K562 (cell line): Measurements from ENCODE around the gene ATP2A3. TPM values are rescaled to one million over a fixed set of nuclear protein-coding genes. Genes with fewer than 3 reads are reported as not detected.

Experiments used
- ASH1L ChIP-seq: fragments of 450-650 bp; IDR thresholded peaks from 2 replicates; pipeline ENCODE4 v1.6.1; 2018; ENCODE audit warnings: borderline replicate concordance, mild to moderate bottlenecking, low read depth; ENCODE audit not compliant: partially characterized antibody
- CREB1 ChIP-seq, 2 experiments: sonication (generic) in 1 of 2; formaldehyde crosslinking in 1 of 2; IDR thresholded peaks; 2 replicates each; pipeline versions ENCODE4 v1.6.1 to v1.8.0; 2012 to 2022; ENCODE audit warnings: inconsistent platforms in 1 of 2, mild to moderate bottlenecking in 1 of 2, missing genetic modification reagents in 1 of 2, moderate library complexity in 1 of 2
- E4F1 ChIP-seq: fragments of 250-450 bp; sonication (Bioruptor Pico); IDR thresholded peaks from 2 replicates; pipeline ENCODE4 v1.5.0; 2021; ENCODE audit warnings: mild to moderate bottlenecking, borderline replicate concordance
- RCOR1 ChIP-seq, 2 experiments: IDR thresholded peaks; 2 replicates each; pipeline ENCODE4 v1.6.1; 2012; ENCODE audit warnings: low read depth in 2 of 2, low read length in 2 of 2, borderline replicate concordance in 1 of 2, improper control_type of control experiment in 1 of 2
- SP1 ChIP-seq: sonication (generic); formaldehyde crosslinking; IDR thresholded peaks from 2 replicates; pipeline ENCODE4 v1.8.1; 2022; ENCODE audit warnings: mild to moderate bottlenecking, missing genetic modification reagents
- SP2 ChIP-seq: IDR thresholded peaks from 2 replicates; pipeline ENCODE4 v1.6.1; 2011; ENCODE audit warnings: mild to moderate bottlenecking, low read depth, low read length, moderate library complexity; ENCODE audit not compliant: poor library complexity, severe bottlenecking; ENCODE audit errors: extremely low read depth
- TSHZ1 ChIP-seq: fragments of 250-450 bp; sonication (Bioruptor Pico); IDR thresholded peaks from 2 replicates; pipeline ENCODE4 v1.4.0; 2020; ENCODE audit warnings: mild to moderate bottlenecking, moderate library complexity
- ZNF354B ChIP-seq: fragments of 250-450 bp; sonication (Bioruptor Pico); IDR thresholded peaks from 2 replicates; pipeline ENCODE4 v1.4.0; 2020
- ZNF445 ChIP-seq: fragments of 250-450 bp; sonication (Bioruptor Pico); IDR thresholded peaks from 2 replicates; pipeline ENCODE4 v1.4.0; 2020; ENCODE audit warnings: low read depth, mild to moderate bottlenecking, moderate library complexity
- ZNF449 ChIP-seq: fragments of 250-450 bp; sonication (Bioruptor Pico); IDR thresholded peaks from 2 replicates; pipeline ENCODE4 v1.8.0; 2022; ENCODE audit warnings: moderate library complexity, mild to moderate bottlenecking, inconsistent platforms
- polyA plus RNA-seq, 8 experiments: library from polyadenylated mRNA; depleted of rRNA in 4 of 8; stranded (reverse) in 5 of 8; unstranded in 3 of 8; fragments of >200 nt; fragmentation: Nextera tagmentation in 2 of 8; fragmentation: Illumina TruSeq in 1 of 8; extraction: Ambion mirVana in 2 of 8; extraction: Trizol in 1 of 8; gene quantifications; 2 replicates each; pipeline versions ENCODE4 v1.2.1 to v1.2.3, GENCODE V29; 2011 to 2014; ENCODE audit warnings: inconsistent platforms in 1 of 8, missing spikeins in 1 of 8
- total RNA-seq, 7 experiments: library from RNA; depleted of rRNA in 6 of 7; stranded (reverse); fragments of >200 nt in 6 of 7; fragmentation: Illumina TruSeq in 2 of 7; extraction: Trizol in 2 of 7; gene quantifications; 2 replicates each; pipeline versions ENCODE4 v1.2.1 to v1.2.3, GENCODE V29; 2011 to 2021; ENCODE audit warnings: low replicate concordance in 1 of 7
- TF ChIP-seq, protein P1 (sequence below): sonication (generic); formaldehyde crosslinking; IDR thresholded peaks from 2 replicates; pipeline ENCODE4 v1.4.0; 2020; ENCODE audit warnings: mild to moderate bottlenecking, missing genetic modification reagents
- TF ChIP-seq, protein P2 (sequence below): fragments of 200-800 bp; sonication (Bioruptor generic); IDR thresholded peaks from 2 replicates; pipeline ENCODE4 v1.6.1; 2017; ENCODE audit warnings: missing genetic modification characterization, missing compliant biosample characterization

Gene ATP2A3
- total and polyA plus RNA-seq, 9 of the 15 experiments (the other 6 are each of a cell fraction or from before 2014, with no cell fraction given): 0.65 to 103 (median 31.3) TPM

GRCh38 chr17:3893003-3893719 is 71.1 kb downstream of the ATP2A3 start, which contains the start of gene CAMKK1 (continued):
- TF ChIP-seq, protein P1, sequence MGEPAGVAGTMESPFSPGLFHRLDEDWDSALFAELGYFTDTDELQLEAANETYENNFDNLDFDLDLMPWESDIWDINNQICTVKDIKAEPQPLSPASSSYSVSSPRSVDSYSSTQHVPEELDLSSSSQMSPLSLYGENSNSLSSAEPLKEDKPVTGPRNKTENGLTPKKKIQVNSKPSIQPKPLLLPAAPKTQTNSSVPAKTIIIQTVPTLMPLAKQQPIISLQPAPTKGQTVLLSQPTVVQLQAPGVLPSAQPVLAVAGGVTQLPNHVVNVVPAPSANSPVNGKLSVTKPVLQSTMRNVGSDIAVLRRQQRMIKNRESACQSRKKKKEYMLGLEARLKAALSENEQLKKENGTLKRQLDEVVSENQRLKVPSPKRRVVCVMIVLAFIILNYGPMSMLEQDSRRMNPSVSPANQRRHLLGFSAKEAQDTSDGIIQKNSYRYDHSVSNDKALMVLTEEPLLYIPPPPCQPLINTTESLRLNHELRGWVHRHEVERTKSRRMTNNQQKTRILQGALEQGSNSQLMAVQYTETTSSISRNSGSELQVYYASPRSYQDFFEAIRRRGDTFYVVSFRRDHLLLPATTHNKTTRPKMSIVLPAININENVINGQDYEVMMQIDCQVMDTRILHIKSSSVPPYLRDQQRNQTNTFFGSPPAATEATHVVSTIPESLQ (CRISPR knock-in tag): no peak
- TF ChIP-seq ZNF449: no peak
- TF ChIP-seq SP1 (CRISPR knock-in tag): peak; percentile 89
- TF ChIP-seq ZNF354B (CRISPR knock-in tag): no peak
- no peak for TF ChIP-seq TSHZ1 (CRISPR knock-in tag)
- TF ChIP-seq ZNF445 (CRISPR knock-in tag): no peak
- TF ChIP-seq E4F1: peak; percentile 38; the same call in 1 of the 2 replicates
- TF ChIP-seq, protein P2, sequence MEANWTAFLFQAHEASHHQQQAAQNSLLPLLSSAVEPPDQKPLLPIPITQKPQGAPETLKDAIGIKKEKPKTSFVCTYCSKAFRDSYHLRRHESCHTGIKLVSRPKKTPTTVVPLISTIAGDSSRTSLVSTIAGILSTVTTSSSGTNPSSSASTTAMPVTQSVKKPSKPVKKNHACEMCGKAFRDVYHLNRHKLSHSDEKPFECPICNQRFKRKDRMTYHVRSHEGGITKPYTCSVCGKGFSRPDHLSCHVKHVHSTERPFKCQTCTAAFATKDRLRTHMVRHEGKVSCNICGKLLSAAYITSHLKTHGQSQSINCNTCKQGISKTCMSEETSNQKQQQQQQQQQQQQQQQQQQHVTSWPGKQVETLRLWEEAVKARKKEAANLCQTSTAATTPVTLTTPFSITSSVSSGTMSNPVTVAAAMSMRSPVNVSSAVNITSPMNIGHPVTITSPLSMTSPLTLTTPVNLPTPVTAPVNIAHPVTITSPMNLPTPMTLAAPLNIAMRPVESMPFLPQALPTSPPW (CRISPR knock-in tag): peak; percentile 93
- TF ChIP-seq ASH1L: no peak
- TF ChIP-seq CREB1 (IDR thresholded peaks at IDR 0.05): no peak
- no peak for TF ChIP-seq CREB1 (CRISPR knock-in tag; IDR thresholded peaks at IDR 0.05)
- TF ChIP-seq RCOR1 (IDR thresholded peaks at IDR 0.05; ENCODE audit: borderline replicate concordance in 1 of 2, low read depth in 2 of 2, low read length in 2 of 2): 0 out of 4 replicates have a peak, but pooled peaks of 1 of the 2 experiments have one; percentile 3
- TF ChIP-seq SP2: no peak
